HEK293 (cell line): Measurements from ENCODE around the gene TMPRSS12.

Source experiments
- ZBTB8A ChIP-seq: fragments of 450-650 bp; formaldehyde crosslinking; IDR thresholded peaks from 2 replicates; pipeline ENCODE4 v1.5.1; 2016; ENCODE audit warnings: missing biosample characterization, missing genetic modification characterization
- ZNF324 ChIP-seq: fragments of 450-650 bp; formaldehyde crosslinking; IDR thresholded peaks from 2 replicates; pipeline ENCODE4 v1.5.1; 2016; ENCODE audit warnings: missing biosample characterization, missing genetic modification characterization
- ZNF777 ChIP-seq: fragments of 450-650 bp; formaldehyde crosslinking; IDR thresholded peaks from 2 replicates; pipeline ENCODE4 v1.5.1; 2017; ENCODE audit warnings: missing biosample characterization, missing genetic modification characterization, borderline replicate concordance
- TF ChIP-seq, protein P1 (sequence below): fragments of 450-650 bp; formaldehyde crosslinking; IDR thresholded peaks from 2 replicates; pipeline ENCODE4 v1.5.1; 2016; ENCODE audit warnings: missing biosample characterization, missing genetic modification characterization

DNA sequence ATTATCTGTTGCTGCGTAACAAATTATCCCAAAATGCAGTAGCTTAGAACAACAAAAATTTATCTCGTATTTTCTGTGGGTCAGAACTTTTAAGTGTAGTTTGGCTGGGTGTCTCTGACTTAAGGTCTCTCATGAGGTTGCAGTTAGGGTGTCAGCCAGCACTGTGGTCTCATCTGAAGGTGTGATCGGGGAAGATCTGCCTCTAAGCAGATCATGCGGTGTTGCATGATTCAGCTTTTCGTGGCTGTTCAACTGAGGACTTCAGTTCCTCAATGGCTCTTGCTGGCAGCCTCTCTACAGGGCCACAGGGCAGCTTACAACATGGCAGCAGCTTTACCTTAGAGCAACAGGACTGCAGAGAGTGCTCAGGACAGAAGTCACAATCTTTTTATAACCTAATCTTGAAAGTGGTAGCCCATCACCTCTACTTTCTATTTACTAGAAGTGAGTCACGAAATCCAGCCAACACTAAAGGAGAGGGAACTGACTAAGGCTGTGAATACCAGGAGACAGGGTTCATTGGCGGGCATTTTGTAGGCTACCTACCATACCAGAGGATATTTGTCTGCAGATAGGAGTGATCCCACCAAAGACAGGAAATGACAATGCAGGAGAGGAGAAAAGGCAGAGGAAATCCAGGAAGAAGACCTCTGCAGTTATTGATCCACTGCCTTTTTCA lies 1.8 kb upstream of the TMPRSS12 start:
- TF ChIP-seq, protein P1, sequence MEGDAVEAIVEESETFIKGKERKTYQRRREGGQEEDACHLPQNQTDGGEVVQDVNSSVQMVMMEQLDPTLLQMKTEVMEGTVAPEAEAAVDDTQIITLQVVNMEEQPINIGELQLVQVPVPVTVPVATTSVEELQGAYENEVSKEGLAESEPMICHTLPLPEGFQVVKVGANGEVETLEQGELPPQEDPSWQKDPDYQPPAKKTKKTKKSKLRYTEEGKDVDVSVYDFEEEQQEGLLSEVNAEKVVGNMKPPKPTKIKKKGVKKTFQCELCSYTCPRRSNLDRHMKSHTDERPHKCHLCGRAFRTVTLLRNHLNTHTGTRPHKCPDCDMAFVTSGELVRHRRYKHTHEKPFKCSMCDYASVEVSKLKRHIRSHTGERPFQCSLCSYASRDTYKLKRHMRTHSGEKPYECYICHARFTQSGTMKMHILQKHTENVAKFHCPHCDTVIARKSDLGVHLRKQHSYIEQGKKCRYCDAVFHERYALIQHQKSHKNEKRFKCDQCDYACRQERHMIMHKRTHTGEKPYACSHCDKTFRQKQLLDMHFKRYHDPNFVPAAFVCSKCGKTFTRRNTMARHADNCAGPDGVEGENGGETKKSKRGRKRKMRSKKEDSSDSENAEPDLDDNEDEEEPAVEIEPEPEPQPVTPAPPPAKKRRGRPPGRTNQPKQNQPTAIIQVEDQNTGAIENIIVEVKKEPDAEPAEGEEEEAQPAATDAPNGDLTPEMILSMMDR (tag by site-specific recombination) = no peak
- TF ChIP-seq ZNF324 (tag by site-specific recombination) (no peak), ZNF777 (tag by site-specific recombination) (no peak), ZBTB8A (tag by site-specific recombination) (no peak)
